Adrenal gland (tissue), 5 donors: ENCODE measurements around the gene PTPRJ.

Experiments used
- POLR2A ChIP-seq, 2 donors: fragments of 450-650 bp; IDR thresholded peaks; one replicate each; pipeline ENCODE4 v1.6.1; 2017; ENCODE audit warnings: antibody characterized with exemption in 2 of 2, mild to moderate bottlenecking in 2 of 2, moderate library complexity in 1 of 2
- TF ChIP-seq, protein P1 (sequence below), 6 experiments: fragments of 450-650 bp in 4 of 6; fragments of 200-600 bp in 2 of 6; sonication (generic) in 1 of 6; IDR thresholded peaks; 1 replicate in 5 of 6; 2 replicates in 1 of 6; pipeline versions ENCODE4 v1.5.1 to v1.8.0; 2016 to 2021; ENCODE audit warnings: antibody characterized with exemption in 6 of 6, mild to moderate bottlenecking in 2 of 6, moderate library complexity in 1 of 6
- donor health status: DM: no; HTN: no; CAD: no.

- TF ChIP-seq, protein P1, sequence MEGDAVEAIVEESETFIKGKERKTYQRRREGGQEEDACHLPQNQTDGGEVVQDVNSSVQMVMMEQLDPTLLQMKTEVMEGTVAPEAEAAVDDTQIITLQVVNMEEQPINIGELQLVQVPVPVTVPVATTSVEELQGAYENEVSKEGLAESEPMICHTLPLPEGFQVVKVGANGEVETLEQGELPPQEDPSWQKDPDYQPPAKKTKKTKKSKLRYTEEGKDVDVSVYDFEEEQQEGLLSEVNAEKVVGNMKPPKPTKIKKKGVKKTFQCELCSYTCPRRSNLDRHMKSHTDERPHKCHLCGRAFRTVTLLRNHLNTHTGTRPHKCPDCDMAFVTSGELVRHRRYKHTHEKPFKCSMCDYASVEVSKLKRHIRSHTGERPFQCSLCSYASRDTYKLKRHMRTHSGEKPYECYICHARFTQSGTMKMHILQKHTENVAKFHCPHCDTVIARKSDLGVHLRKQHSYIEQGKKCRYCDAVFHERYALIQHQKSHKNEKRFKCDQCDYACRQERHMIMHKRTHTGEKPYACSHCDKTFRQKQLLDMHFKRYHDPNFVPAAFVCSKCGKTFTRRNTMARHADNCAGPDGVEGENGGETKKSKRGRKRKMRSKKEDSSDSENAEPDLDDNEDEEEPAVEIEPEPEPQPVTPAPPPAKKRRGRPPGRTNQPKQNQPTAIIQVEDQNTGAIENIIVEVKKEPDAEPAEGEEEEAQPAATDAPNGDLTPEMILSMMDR (IDR thresholded peaks at IDR 0.05) = no peak
- TF ChIP-seq POLR2A (IDR thresholded peaks at IDR 0.05) = no peak
Measured at GRCh38 chr11:48079596-48079995, 99.2 kb downstream of the PTPRJ start.
